HG02678 (cell line): ENCODE measurements around the gene NHSL1.
A peak's percentile ranks its signal among the peaks of the same experiment; 100 is the strongest.

Experiments
- ATAC-seq: cut with Tn5 transposase; IDR thresholded peaks from one replicate; pipeline ENCODE4 v1.9.1; 2021; ENCODE audit warnings: mild to moderate bottlenecking, moderate library complexity; ENCODE audit not compliant: unreplicated experiment

Gene NHSL1

GRCh38 chr6:138405816-138406413 lies 93.4 kb downstream of the NHSL1 start:
- no peak for ATAC-seq

GRCh38 chr6:138404666-138405337 lies 94.5 kb downstream of the NHSL1 start:
- no peak for ATAC-seq

- peak; percentile 93 for ATAC-seq
Measured at GRCh38 chr6:138403801-138404665, 95.3 kb downstream of the NHSL1 start, which contains the start of gene HEBP2. Gene HEBP2, plus strand, starts transcription at chr6:138404223. Its CDS starts 273 bp downstream, at chr6:138404496.

- no peak for ATAC-seq
Measured at GRCh38 chr6:138403324-138403800, 95.9 kb downstream of the NHSL1 start.

- ATAC-seq = no peak
Measured at GRCh38 chr6:138402838-138403187, 96.5 kb downstream of the NHSL1 start.

- no peak for ATAC-seq
Measured at GRCh38 chr6:138401960-138402837, 97.1 kb downstream of the NHSL1 start.

GRCh38 chr6:138400326-138400725 lies 99.0 kb downstream of the NHSL1 start:
- no peak for ATAC-seq

GRCh38 chr6:138397128-138398122 lies 101.9 kb downstream of the NHSL1 start:
- no peak for ATAC-seq

- no peak for ATAC-seq
Measured at GRCh38 chr6:138396709-138397108, 102.6 kb downstream of the NHSL1 start.

- ATAC-seq = no peak
Measured at GRCh38 chr6:138393871-138394783, 105.2 kb downstream of the NHSL1 start.

- ATAC-seq = no peak
Measured at GRCh38 chr6:138389551-138389950, 109.7 kb downstream of the NHSL1 start.

GRCh38 chr6:138387577-138388368 lies 111.5 kb downstream of the NHSL1 start:
- no peak for ATAC-seq

GRCh38 chr6:138386897-138387296 lies 112.4 kb downstream of the NHSL1 start:
- ATAC-seq = no peak

- no peak for ATAC-seq
Measured at GRCh38 chr6:138383776-138384175, 115.5 kb downstream of the NHSL1 start.

- ATAC-seq = no peak
Measured at GRCh38 chr6:138382498-138383265, 116.6 kb downstream of the NHSL1 start.

GRCh38 chr6:138378463-138378862 lies 120.8 kb downstream of the NHSL1 start:
- ATAC-seq = no peak

- ATAC-seq = no peak
Measured at GRCh38 chr6:138377844-138378243, 121.5 kb downstream of the NHSL1 start, which contains the start of gene SMIM28. Gene SMIM28, plus strand, starts transcription at chr6:138377905. Its CDS starts 168 bp downstream, at chr6:138378073.
